ENCODE results near the gene ZNF808. TPM values are rescaled to one million over a fixed set of nuclear protein-coding genes. Genes with fewer than 3 reads are reported as not detected.
"Not testable (repeated sequence)": the region's sequence is repeated elsewhere in the genome, so short reads cannot be mapped to it uniquely, and the experiment has no call there.

Gene ZNF808
- total RNA-seq, 1 donor: 23.3 TPM

DNA sequence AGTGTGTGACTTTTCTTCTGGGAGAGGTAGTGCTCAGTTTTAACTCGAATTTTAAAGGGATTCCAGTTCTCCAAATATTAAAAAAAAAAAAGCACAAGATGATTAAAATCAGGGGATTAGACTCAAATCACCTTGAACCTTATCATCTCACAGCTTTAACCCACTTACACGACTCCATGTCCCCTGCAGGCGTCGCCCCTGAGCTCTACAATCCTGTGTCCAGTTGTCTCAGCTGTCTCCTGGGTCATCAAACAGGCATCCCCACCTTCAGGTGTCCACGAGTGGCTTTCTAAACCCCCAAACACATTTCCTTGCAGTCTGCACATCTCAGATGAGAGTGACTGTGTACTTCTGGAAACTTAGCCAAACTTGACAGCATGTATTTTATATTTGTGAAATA is 14.1 kb downstream of the ZNF808 start:
- TF ChIP-seq, protein P1, sequence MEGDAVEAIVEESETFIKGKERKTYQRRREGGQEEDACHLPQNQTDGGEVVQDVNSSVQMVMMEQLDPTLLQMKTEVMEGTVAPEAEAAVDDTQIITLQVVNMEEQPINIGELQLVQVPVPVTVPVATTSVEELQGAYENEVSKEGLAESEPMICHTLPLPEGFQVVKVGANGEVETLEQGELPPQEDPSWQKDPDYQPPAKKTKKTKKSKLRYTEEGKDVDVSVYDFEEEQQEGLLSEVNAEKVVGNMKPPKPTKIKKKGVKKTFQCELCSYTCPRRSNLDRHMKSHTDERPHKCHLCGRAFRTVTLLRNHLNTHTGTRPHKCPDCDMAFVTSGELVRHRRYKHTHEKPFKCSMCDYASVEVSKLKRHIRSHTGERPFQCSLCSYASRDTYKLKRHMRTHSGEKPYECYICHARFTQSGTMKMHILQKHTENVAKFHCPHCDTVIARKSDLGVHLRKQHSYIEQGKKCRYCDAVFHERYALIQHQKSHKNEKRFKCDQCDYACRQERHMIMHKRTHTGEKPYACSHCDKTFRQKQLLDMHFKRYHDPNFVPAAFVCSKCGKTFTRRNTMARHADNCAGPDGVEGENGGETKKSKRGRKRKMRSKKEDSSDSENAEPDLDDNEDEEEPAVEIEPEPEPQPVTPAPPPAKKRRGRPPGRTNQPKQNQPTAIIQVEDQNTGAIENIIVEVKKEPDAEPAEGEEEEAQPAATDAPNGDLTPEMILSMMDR (IDR thresholded peaks at IDR 0.05; ENCODE audit: insufficient read depth, low read depth, low read length): no peak
- DNase-seq (ENCODE audit: low read depth): no peak
- H3K4me3 ChIP-seq (ENCODE audit: low read depth, low read length): no peak overlapping the region

DNA sequence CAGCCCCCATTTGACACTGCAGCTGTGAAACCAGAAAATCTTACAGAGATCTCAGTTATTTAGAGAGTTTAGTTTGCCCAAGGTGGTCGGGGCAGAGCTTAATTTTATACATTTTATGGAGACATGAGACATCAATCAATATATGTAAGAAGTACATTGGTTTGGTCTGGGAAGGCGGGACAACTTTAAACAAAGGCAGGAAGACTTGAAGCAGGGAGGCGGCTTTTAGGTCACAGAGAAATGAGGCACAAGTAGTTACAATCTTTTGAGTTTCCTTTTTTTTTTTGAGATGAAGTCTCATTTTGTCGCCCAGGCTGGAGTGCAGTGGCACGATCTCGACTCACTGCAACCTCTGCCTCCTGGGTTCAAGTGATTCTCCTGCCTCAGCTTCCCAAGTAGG is 15.1 kb downstream of the ZNF808 start:
- not testable (repeated sequence) for H3K4me3 ChIP-seq (ENCODE audit: low read depth, low read length); DNase-seq (ENCODE audit: low read depth)

DNA sequence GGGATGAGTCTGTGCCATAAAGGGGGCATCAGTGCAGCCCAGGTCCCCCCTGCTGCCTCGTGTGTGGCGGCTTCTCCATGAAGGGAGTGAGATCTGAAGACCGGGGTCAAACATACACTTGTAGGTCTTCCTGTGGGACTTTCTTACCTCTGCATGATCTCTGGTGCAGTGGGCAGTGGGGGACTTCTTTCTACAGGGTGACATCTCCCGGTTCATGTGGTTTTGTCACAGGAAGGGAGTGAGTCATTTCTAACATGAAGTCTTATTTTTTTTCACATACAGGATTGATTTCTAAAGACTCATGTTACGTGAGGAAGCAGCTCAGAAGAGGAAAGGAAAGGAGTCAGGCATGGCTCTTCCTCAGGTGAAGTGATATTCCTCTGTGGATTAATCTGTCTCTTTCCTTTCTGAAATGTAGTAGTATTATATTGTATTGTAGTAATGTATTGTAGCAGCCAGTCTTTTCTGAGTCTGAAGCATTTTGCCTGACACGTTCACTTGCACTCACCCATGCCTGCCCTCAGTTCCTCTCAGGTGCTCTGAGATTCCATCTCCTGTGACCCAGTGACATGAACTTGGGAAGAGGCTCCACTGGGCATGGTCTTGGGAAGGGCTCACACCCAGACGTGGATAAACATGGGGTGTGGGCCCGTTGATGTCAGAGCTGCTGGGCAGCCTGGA is 15.7 kb downstream of the ZNF808 start:
- no peak overlapping the region for H3K4me3 ChIP-seq (ENCODE audit: low read depth, low read length)
- no peak for DNase-seq (ENCODE audit: low read depth)
- TF ChIP-seq, protein P1 (IDR thresholded peaks at IDR 0.05; ENCODE audit: insufficient read depth, low read depth, low read length): no peak

DNA sequence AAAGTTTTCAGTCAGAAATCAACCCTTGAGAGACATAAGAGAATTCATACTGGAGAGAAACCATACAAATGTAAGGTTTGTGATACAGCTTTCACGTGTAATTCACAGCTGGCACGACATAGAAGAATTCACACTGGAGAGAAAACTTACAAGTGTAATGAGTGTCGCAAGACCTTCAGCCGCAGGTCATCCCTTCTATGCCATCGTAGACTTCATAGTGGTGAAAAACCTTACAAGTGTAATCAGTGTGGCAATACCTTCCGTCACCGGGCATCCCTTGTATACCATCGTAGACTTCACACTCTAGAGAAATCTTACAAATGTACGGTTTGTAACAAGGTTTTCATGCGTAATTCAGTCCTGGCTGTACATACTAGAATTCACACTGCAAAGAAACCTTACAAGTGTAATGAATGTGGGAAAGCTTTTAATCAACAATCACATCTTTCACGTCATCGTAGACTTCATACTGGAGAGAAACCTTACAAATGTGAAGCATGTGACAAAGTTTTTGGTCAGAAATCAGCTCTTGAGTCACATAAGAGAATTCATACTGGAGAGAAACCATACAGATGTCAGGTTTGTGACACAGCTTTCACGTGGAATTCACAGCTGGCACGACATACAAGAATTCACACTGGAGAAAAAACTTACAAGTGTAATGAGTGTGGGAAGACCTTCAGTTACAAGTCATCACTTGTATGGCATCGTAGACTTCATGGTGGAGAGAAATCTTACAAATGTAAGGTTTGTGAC is 26.9 kb downstream of the ZNF808 start:
- no peak overlapping the region for H3K4me3 ChIP-seq (ENCODE audit: low read depth, low read length)
- TF ChIP-seq, protein P1 (IDR thresholded peaks at IDR 0.05; ENCODE audit: insufficient read depth, low read depth, low read length): no peak
- DNase-seq (ENCODE audit: low read depth): no peak

DNA sequence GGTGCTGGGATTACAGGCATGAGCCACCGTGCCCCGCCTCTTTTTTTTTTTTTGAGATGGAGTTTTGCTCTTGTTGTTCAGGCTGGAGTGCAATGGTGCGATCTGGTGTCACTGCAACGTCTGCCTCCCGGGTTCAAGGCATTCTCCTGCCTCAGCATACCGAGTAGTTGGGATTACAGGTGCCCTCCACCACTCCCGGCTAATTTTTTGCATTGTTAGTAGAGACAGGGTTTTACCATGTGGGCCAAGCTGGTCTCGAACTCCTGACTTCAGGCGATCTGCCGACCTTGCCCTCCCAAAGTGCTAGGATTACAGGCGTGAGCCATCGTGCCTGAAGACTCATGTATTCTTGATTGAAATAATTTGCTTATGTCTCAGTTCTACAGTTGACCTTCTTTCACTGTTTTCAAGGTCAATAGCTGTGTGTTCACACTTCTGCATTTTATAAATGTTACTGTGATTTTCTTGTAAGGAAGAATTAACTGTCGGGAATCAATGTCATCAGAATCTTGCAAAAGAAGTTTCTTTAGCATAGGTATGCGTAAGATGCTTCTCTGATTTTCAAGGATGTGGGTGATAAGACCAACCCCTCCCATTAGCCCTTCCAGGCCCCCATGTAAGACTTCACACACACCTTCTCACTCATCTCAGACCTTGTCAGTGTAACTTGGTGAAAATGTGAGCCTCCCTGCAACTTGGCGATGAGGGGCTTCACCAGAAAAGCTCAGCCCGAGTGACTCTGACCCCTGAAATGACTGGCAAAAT is 29.9 kb downstream of the ZNF808 start:
- TF ChIP-seq, protein P1 (IDR thresholded peaks at IDR 0.05; ENCODE audit: insufficient read depth, low read depth, low read length): no peak
- no peak overlapping the region for H3K4me3 ChIP-seq (ENCODE audit: low read depth, low read length)
- no peak for DNase-seq (ENCODE audit: low read depth)

DNA sequence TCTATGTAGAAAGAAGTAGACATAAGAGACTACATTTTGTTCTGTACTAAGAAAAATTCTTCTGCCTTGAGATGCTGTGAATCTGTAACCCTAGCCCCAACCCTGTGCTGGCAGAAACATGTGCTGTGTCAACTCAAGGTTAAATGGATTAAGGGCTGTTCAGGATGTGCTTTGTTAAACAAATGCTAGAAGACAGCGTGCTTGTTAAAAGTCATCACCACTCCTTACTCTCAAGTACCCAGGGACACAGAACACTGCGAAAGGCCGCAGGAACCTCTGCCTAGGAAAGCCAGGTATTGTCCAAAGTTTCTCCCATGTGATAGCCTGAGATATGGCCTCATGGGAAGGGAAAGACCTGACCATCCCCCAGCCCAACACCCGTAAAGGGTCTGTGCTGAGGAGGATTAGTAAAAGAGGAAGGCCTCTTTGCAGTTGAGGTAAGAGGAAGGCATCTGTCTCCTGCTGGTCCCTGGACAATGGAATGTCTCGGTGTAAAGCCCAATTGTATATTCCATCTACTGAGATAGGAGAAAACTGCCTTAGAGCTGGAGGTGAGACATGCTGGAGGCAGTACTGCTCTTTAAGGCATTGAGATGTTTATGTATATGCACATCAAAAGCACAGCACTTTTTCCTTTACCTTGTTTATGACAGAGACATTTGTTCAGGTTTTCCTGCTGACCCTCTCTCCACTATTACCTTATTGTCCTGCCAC is 31.4 kb downstream of the ZNF808 start:
- DNase-seq (ENCODE audit: low read depth); H3K4me3 ChIP-seq (ENCODE audit: low read depth, low read length): not testable (repeated sequence)

DNA sequence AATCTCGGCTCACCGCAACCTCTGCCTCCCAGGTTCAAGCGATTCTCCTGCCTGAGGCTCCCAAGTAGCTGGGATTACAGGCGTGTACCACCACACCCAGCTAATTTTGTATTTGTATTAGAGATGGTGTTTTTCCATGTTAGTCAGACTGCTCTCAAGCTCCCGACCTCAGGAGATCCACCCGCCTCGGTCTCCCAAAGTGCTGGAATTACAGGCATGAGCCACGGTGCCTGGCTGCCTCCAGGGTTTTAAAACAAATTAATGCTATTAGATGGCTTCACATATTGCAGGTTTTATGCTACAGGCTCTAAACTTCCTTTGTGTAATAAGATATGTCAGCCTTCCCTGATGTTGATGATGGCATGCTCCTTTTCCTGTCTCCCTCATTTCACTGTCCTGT is 34.1 kb downstream of the ZNF808 start:
- DNase-seq (ENCODE audit: low read depth); H3K4me3 ChIP-seq (ENCODE audit: low read depth, low read length): not testable (repeated sequence)

DNA sequence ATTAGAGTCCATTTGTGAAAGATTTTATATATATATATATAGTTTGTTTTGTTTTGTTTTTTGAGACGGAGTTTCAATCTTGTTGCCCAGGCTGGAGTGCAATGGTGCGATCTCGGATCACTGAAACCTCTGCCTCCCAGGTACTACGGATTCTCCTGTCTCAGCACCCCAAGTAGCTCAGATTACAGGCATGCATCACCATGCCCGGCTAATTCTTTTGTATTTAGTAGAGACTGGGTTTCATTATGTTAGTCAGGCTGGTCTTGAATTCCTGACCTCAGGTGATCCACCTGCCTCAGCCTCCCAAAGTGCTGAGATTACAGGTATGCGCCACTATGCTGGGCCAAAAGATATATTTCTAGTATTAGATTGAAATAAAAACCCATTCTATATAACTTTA is 38.7 kb downstream of the ZNF808 start:
- TF ChIP-seq, protein P1 (IDR thresholded peaks at IDR 0.05; ENCODE audit: insufficient read depth, low read depth, low read length): no peak
- DNase-seq (ENCODE audit: low read depth): no peak
- H3K4me3 ChIP-seq (ENCODE audit: low read depth, low read length): no peak overlapping the region

Data from fibroblast of villous mesenchyme (primary cell).